AG09309 (cell line): ENCODE results near the gene SCUBE1.

Source experiments
- DNase-seq: peaks from one replicate; pipeline ENCODE4 v3.0.0-alpha.2; 2010; ENCODE audit warnings: low read depth
- H3K4me3 ChIP-seq: 2 replicates; pipeline ENCODE4 v1.5.1; 2011; ENCODE audit warnings: mild to moderate bottlenecking, low read depth, low read length, moderate library complexity; ENCODE audit not compliant: control insufficient read depth
- TF ChIP-seq, protein P1 (sequence below): IDR thresholded peaks from 2 replicates; pipeline ENCODE4 v1.5.1; 2011; ENCODE audit warnings: mild to moderate bottlenecking, low read depth, low read length, inconsistent platforms; ENCODE audit not compliant: insufficient read depth, control insufficient read depth; ENCODE audit errors: missing control alignments

Gene SCUBE1

DNA sequence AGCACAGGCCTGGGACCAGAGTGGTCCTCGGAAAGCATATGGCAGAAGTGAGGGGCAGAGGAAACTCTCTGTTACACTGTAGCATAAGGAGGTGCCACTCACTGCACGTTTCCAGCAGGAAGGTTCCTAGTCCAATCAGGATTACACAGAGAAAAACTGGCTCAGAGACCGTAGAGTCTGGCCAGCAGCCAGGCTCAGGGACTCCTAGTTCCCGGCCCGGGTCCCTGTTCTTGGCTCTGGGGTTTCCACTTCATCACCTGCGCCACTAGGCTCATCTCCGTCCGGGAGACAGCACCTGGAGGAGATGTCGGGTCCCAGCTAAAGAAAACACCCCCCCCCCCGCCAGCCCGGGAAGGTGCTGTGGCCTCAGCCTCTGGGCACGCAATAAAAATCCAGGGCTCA, 157.3 kb downstream of the SCUBE1 start:
- TF ChIP-seq, protein P1, sequence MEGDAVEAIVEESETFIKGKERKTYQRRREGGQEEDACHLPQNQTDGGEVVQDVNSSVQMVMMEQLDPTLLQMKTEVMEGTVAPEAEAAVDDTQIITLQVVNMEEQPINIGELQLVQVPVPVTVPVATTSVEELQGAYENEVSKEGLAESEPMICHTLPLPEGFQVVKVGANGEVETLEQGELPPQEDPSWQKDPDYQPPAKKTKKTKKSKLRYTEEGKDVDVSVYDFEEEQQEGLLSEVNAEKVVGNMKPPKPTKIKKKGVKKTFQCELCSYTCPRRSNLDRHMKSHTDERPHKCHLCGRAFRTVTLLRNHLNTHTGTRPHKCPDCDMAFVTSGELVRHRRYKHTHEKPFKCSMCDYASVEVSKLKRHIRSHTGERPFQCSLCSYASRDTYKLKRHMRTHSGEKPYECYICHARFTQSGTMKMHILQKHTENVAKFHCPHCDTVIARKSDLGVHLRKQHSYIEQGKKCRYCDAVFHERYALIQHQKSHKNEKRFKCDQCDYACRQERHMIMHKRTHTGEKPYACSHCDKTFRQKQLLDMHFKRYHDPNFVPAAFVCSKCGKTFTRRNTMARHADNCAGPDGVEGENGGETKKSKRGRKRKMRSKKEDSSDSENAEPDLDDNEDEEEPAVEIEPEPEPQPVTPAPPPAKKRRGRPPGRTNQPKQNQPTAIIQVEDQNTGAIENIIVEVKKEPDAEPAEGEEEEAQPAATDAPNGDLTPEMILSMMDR: no peak
- H3K4me3 ChIP-seq: peak overlapping the region; percentile 84
- DNase-seq: no peak

DNA sequence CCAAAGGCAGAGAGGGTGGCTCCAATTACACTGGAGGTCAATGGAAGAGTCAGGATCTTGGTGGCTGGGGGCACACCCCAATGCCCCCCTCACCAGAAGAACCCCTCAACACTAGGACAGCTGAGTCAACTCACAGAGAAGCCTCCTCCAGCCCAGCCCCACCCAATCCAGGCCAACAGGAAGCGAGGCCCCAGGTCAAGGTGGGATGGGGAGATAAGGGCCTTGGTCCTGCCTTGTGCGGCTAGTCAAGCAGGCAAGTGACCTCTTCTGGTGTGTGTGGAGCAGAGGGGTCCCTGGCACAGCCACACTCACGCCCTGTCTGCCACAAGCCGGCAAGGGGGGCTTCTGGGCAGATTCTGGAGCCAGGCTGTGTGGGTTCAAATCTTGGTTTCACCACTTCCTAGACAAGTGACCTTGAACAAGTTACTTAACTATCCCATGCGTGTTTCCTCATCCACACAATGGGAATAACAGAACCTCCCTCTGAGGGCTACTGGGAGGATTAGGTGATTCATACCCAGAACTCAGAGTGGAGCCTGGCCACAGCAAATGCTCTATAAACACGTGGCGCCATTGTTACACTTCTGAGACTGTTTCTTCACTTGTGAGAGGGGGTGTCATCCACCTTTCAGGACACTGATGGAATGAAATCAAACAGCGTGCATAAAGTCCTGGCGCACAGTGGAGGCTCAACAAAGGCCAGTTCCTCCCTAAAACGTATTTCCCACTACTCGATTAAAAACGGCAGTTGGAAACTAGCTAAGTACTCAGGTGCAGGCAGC, 159.5 kb downstream of the SCUBE1 start:
- H3K4me3 ChIP-seq: no peak overlapping the region
- peak; percentile 45 for DNase-seq
- TF ChIP-seq, protein P1: no peak

DNA sequence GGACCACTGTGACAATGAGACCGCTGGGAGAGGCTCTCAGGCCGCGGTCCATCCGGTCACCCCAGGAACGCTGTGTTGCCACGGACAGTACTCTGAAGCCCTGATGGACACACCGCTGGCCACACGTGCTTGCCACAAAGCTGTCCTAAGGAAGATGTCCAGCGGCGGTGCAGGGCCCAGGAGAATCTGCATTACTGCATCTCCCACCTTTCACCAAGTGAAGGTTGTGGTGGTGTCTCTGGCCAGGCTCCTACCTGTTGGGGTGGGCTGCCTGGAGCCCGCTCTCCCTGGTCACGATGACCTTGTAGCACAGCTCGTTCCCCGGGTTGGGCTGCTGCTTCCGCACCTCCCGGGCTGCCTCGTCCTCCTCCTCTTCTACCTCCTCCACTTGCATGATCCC, 160.4 kb downstream of the SCUBE1 start:
- H3K4me3 ChIP-seq: no peak overlapping the region
- TF ChIP-seq, protein P1: no peak
- DNase-seq: no peak

DNA sequence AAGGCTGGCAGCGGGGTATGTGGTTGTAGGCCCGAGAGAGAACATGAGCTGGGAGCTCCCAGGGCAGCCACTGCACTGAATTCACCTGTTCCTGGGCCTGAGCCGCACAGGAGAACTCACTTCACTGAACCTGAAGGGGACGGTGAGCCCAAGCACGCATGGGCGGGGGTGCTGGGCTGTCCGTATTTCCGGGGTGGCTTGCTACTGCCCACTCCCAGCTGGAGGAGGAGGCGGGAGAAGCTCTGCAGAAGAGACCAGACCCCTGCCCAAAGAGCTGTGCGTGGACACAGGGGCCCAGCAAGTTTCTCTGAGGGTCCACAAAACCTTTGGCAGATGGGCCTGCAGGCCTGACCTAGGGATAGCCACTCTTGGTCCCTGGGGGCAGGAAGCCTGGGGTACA, 161.1 kb downstream of the SCUBE1 start:
- TF ChIP-seq, protein P1: no peak
- no peak for DNase-seq
- H3K4me3 ChIP-seq: no peak overlapping the region

DNA sequence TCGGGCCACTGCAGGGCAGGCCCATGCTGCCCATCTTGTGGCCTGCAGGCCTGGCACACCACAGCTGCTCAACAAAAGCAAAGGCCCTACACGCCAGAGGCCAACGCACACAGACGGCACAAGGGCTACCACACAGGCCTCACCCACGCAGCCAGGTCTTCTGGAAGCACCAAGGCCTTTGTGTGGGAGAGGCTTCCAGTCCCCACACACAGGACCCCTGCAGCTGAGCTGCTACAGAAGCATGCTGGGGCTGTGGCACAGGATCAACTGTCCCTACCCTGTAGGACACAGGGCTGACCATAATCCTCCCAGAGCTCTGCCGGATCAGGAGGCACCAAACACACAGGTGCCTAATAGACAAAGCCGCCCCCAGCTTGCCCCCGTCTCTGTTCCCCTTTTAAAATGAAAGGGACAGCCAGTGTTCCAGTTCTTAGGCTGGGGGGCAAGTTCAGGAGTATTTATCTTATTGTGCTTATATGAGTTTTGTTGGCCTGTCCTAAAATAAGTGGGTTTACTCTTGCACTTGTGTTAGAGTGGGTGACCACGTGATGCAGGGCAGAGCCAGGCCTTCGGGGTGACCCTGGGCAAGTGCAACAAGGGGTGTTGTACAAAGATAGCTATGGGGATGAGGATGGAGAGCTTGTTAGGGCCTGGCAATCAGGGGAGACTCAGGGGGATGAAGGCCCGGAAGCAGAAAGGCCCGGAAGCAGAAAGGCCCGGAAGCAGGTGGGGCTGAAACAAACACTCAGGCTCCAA, 161.7 kb downstream of the SCUBE1 start:
- DNase-seq: no peak
- no peak overlapping the region for H3K4me3 ChIP-seq
- TF ChIP-seq, protein P1: no peak

DNA sequence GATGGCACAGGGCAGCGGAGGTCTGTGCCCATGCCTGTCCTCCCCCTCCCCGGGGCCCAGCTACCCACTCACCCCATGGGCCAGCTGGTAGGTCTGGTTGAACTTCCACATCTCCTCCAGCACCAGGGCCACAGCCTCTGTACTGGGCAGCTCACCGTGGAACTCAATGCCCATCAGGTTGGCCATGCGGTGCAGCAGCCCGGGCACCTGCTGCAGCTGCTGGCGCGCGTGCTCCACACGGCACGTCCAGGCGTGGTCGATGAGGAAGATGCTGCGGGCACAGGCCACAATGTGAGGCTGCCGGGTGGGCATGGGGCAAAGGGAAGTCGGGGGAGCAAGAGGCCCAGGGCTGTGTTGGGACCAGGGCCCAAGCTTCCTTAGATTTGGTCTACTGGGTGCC, 162.5 kb downstream of the SCUBE1 start:
- no peak for DNase-seq
- H3K4me3 ChIP-seq: no peak overlapping the region
- TF ChIP-seq, protein P1: no peak

DNA sequence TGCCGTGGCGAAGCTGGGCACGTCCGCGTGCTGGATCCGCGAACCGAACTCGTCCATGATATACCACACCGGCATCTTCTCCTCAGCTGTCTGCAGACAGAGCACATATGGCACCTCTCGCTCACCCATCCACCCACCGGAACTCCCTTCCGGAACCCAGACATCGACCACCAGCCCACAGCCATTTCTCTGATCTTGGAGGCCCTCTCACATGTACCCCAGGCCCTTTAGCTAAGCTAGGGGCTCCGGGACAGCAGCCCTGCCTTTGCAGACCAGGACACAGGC, 163.3 kb downstream of the SCUBE1 start:
- no peak for DNase-seq
- no peak overlapping the region for H3K4me3 ChIP-seq
- TF ChIP-seq, protein P1: no peak
